MM.1S (cell line): Measurements from ENCODE around the gene DAB2IP.
"Not testable (repeated sequence)": the region's sequence is repeated elsewhere in the genome, so short reads cannot be mapped to it uniquely, and the experiment has no call there.

ENCODE experiments used
- DNase-seq: peaks from one replicate; pipeline ENCODE4 v3.0.0-alpha.2; 2015
- H2AFZ ChIP-seq: fragments of 300-600 bp; sonication (generic); 2 replicates; pipeline ENCODE4 v1.6.0; 2016; ENCODE audit warnings: antibody characterized with exemption, low read length
- H3F3A ChIP-seq: fragments of 300-600 bp; sonication (generic); 2 replicates; pipeline ENCODE4 v1.6.1; 2016; ENCODE audit warnings: mild to moderate bottlenecking, antibody characterized with exemption, low read length, moderate library complexity, mixed read lengths; ENCODE audit not compliant: insufficient read depth
- H3K27ac ChIP-seq: fragments of 300-600 bp; sonication (generic); 2 replicates; pipeline ENCODE4 v1.5.1; 2016; ENCODE audit warnings: mild to moderate bottlenecking, low read length
- H3K27me3 ChIP-seq: fragments of 300-600 bp; sonication (generic); replicated peaks from 2 replicates; pipeline ENCODE4 v1.6.0; 2016; ENCODE audit warnings: low read length; ENCODE audit not compliant: insufficient read depth
- H3K36me3 ChIP-seq: fragments of 300-600 bp; sonication (generic); replicated peaks from 2 replicates; pipeline ENCODE4 v1.6.1; 2016; ENCODE audit warnings: mild to moderate bottlenecking, low read length, mixed read lengths; ENCODE audit not compliant: insufficient read depth
- H3K4me1 ChIP-seq: fragments of 300-600 bp; sonication (generic); 2 replicates; pipeline ENCODE4 v1.6.1; 2016; ENCODE audit warnings: low read length, mixed read lengths
- H3K4me2 ChIP-seq: fragments of 300-600 bp; sonication (generic); 2 replicates; pipeline ENCODE4 v1.6.0; 2016; ENCODE audit warnings: low read depth, low read length
- H3K4me3 ChIP-seq: fragments of 300-600 bp; sonication (generic); 2 replicates; pipeline ENCODE4 v1.5.1; 2016; ENCODE audit warnings: low read length, mixed read lengths
- H3K79me2 ChIP-seq: fragments of 300-600 bp; sonication (generic); 2 replicates; pipeline ENCODE4 v1.6.1; 2016; ENCODE audit warnings: mixed run types, low read length, mixed read lengths
- H3K9ac ChIP-seq: fragments of 300-600 bp; sonication (generic); 2 replicates; pipeline ENCODE4 v1.6.1; 2016; ENCODE audit warnings: low read length, mixed read lengths
- H3K9me2 ChIP-seq: fragments of 300-600 bp; sonication (generic); replicated peaks from 2 replicates; pipeline ENCODE4 v1.6.1; 2016; ENCODE audit warnings: mild to moderate bottlenecking, low read length, mixed read lengths; ENCODE audit not compliant: insufficient read depth
- H3K9me3 ChIP-seq: fragments of 300-600 bp; sonication (generic); replicated peaks from 2 replicates; pipeline ENCODE4 v1.6.1; 2016; ENCODE audit warnings: mild to moderate bottlenecking, low read length, mixed read lengths; ENCODE audit not compliant: insufficient read depth
- H4K20me1 ChIP-seq: fragments of 300-600 bp; sonication (generic); 2 replicates; pipeline ENCODE4 v1.6.1; 2016; ENCODE audit warnings: mild to moderate bottlenecking, low read length, moderate library complexity, mixed read lengths; ENCODE audit not compliant: insufficient read depth
- EZH2 ChIP-seq: fragments of 300-600 bp; sonication (generic); optimal IDR thresholded peaks from 2 replicates; pipeline ENCODE3; 2017; ENCODE audit warnings: low read depth, mild to moderate bottlenecking, antibody characterized with exemption, low read length, mixed read lengths
- EZH2phosphoT487 ChIP-seq: fragments of 300-600 bp; sonication (generic); IDR thresholded peaks from 2 replicates; pipeline ENCODE4 v1.6.1; 2018; ENCODE audit warnings: antibody characterized with exemption, low read length
- TF ChIP-seq, protein P1 (sequence below): fragments of 300-600 bp; sonication (generic); IDR thresholded peaks from 2 replicates; pipeline ENCODE4 v1.5.1; 2016; ENCODE audit warnings: antibody characterized with exemption, low read length, mixed read lengths

Gene DAB2IP

DNA sequence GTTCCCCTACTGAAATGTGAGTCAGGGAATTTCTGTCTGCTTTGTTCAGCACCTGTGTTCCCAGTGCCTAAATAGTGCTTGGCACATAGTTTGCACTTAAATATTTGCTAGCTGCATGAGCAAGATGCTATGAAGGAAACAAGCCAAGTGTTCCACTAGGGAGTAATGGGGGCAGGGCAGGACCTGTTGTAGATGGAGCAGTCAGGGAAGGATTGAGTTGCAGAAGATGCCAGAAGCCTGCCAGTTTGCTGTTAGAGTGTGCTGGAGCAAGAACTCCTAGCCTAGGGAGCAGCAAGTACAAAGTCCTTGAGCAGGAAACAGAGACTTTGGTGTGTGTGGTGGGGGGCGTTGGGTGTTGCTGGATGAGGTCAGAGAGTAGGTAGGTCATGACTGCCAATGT is 87.5 kb downstream of the DAB2IP start:
- no peak for DNase-seq
- H3K9ac ChIP-seq = no peak overlapping the region
- H3K9me2 ChIP-seq = no peaks in the 10 kb centered on the region
- H3K4me3 ChIP-seq = no peak overlapping the region
- H3F3A ChIP-seq = no peaks in the 10 kb centered on the region
- H3K27ac ChIP-seq = no peak overlapping the region
- H2AFZ ChIP-seq = no peak overlapping the region
- no peak overlapping the region for H3K4me2 ChIP-seq
- H3K36me3 ChIP-seq = no peaks in the 10 kb centered on the region
- no peak for TF ChIP-seq EZH2
- TF ChIP-seq, protein P1, sequence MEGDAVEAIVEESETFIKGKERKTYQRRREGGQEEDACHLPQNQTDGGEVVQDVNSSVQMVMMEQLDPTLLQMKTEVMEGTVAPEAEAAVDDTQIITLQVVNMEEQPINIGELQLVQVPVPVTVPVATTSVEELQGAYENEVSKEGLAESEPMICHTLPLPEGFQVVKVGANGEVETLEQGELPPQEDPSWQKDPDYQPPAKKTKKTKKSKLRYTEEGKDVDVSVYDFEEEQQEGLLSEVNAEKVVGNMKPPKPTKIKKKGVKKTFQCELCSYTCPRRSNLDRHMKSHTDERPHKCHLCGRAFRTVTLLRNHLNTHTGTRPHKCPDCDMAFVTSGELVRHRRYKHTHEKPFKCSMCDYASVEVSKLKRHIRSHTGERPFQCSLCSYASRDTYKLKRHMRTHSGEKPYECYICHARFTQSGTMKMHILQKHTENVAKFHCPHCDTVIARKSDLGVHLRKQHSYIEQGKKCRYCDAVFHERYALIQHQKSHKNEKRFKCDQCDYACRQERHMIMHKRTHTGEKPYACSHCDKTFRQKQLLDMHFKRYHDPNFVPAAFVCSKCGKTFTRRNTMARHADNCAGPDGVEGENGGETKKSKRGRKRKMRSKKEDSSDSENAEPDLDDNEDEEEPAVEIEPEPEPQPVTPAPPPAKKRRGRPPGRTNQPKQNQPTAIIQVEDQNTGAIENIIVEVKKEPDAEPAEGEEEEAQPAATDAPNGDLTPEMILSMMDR = no peak
- no peak for TF ChIP-seq EZH2phosphoT487
- peaks cover 17% of the 10 kb centered on the region for H3K4me1 ChIP-seq
- no peaks in the 10 kb centered on the region for H4K20me1 ChIP-seq
- no peaks in the 10 kb centered on the region for H3K79me2 ChIP-seq
- no peaks in the 10 kb centered on the region for H3K9me3 ChIP-seq
- H3K27me3 ChIP-seq = no peaks in the 10 kb centered on the region

DNA sequence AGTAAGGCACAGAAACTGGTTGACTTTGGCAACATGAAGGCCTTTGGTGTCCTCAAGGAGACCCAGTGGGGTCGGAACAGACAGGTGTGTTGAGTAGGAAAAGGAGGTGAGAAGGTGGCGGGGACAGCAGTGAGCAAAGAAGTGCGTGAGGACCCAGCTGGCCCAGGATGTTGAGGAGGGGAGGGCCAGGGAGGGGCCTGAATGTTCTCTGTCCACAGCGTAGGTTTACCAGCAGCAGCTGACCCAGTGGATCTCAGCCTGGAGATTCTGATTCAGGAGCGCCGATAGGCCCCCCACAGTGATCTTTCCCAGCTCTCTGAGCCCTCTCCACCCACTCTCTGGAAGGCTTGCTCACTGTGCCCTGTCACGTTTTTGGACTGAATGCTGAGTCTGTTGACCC is 88.5 kb downstream of the DAB2IP start:
- Histone ChIP-seq H3K4me2 (no peak overlapping the region), H3K79me2 (no peaks in the 10 kb centered on the region), H3K9me3 (no peaks in the 10 kb centered on the region), H3K27ac (no peak overlapping the region), H3K36me3 (no peaks in the 10 kb centered on the region), H4K20me1 (no peaks in the 10 kb centered on the region), H3K9ac (no peak overlapping the region), H3K4me1 (peaks cover 17% of the 10 kb centered on the region), H3K27me3 (no peaks in the 10 kb centered on the region), H3K9me2 (no peaks in the 10 kb centered on the region), H2AFZ (no peak overlapping the region), H3F3A (no peaks in the 10 kb centered on the region), H3K4me3 (no peak overlapping the region)
- no peak for DNase-seq
- TF ChIP-seq, protein P1 = no peak
- TF ChIP-seq EZH2phosphoT487 (no peak), EZH2 (no peak)

DNA sequence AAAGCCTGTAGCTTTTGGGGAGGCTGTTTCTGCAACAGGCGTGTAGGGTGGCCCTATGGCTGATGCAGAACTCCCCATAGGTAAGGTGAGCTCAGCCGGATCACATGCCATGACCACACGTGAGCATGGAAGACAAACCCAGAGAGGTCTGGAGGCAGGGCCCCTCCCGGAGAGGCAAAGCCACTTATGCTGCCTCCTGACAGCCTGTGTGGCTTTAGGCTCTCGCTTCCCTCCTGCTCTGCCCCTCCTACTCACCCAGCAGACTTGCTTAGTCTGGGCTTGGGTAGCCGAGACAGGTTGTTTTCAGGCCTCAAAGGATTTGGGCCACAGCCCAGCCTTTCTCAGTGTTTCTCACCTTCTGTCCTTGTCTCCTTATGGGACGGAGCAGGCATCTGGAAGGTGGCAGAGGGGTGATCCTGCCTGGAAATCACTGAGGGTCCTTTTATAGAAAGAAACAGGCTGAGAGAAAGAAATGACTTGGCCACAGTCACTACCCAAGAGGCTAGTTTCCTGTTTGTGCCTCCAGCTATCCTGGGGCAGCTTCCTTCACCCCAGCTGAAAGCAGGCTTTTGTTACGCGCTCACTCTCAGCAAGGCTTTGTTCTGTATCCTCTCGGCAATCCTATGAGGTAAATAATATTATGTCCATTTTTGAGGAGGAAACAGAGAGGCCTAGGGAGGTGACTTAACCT is 89.9 kb downstream of the DAB2IP start:
- Histone ChIP-seq H3K9ac (no peak overlapping the region), H3K27ac (no peak overlapping the region)
- TF ChIP-seq, protein P1 = no peak
- no peak for TF ChIP-seq EZH2

DNA sequence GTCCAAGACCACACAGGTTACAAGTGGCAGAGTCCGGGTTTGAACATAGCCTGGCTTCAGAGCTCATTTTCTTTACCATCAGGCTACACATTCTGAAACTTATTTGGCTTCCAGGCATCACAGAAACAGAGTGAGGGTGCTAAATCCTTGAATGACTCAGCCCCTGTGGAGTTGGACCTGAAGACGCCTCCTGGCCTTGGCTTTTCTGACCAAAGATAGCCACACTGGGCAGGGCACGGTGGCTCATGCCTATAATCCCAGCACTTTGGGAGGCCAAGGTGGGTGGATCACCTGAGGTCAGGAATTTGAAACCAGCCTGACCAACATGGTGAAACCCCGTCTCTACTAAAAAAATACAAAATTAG is 90.5 kb downstream of the DAB2IP start:
- not testable (repeated sequence) for H3K27ac ChIP-seq, H3K9me3 ChIP-seq, H3K9me2 ChIP-seq, H3K4me2 ChIP-seq, H2AFZ ChIP-seq, H3F3A ChIP-seq, H3K4me3 ChIP-seq, H4K20me1 ChIP-seq, DNase-seq, H3K79me2 ChIP-seq, H3K9ac ChIP-seq, H3K36me3 ChIP-seq, H3K27me3 ChIP-seq
- peaks cover 17% of the 10 kb centered on the region for H3K4me1 ChIP-seq

More for the DNA sequence above, 89.9 kb downstream of the DAB2IP start:
- DNase-seq = no peak
- Histone ChIP-seq H4K20me1 (no peaks in the 10 kb centered on the region), H3K27me3 (no peaks in the 10 kb centered on the region), H2AFZ (no peak overlapping the region), H3K79me2 (no peaks in the 10 kb centered on the region), H3F3A (no peaks in the 10 kb centered on the region), H3K9me3 (no peaks in the 10 kb centered on the region), H3K36me3 (no peaks in the 10 kb centered on the region), H3K4me3 (no peak overlapping the region), H3K4me1 (peaks cover 17% of the 10 kb centered on the region), H3K9me2 (no peaks in the 10 kb centered on the region), H3K4me2 (no peak overlapping the region)
